ENCODE data around the gene CEP85L.

CEP85L gene

GRCh38 chr6:118667988-118668387 lies 16.6 kb upstream of the CEP85L start:
- no peak for DNase-seq (ENCODE audit: low read depth in 1 of 2, low spot score in 1 of 2)
- TF ChIP-seq GABPA (IDR thresholded peaks at IDR 0.05; ENCODE audit: low read depth) (no peak), SPI1 (IDR thresholded peaks at IDR 0.05; ENCODE audit: borderline replicate concordance, low read depth) (no peak), REST (IDR thresholded peaks at IDR 0.05; ENCODE audit: insufficient replicate concordance, low read depth) (no peak), POLR2AphosphoS5 (IDR thresholded peaks at IDR 0.05; ENCODE audit: low read depth) (no peak), CTCF (IDR thresholded peaks at IDR 0.05; ENCODE audit: insufficient read depth, low read length) (no peak)
- Histone ChIP-seq H3K4me3 (replicated peaks; ENCODE audit: insufficient read depth, low read length) (no peak overlapping the region), H3K27ac (replicated peaks) (no peak overlapping the region), H3K27me3 (ENCODE audit: insufficient read depth, poor library complexity, severe bottlenecking) (peaks cover 4% of the 10 kb centered on the region)

- Histone ChIP-seq H3K27ac (replicated peaks) (no peak overlapping the region), H3K27me3 (ENCODE audit: insufficient read depth, poor library complexity, severe bottlenecking) (peaks cover 4% of the 10 kb centered on the region), H3K4me3 (replicated peaks; ENCODE audit: insufficient read depth, low read length) (no peak overlapping the region)
- TF ChIP-seq GABPA (IDR thresholded peaks at IDR 0.05; ENCODE audit: low read depth) = no peak
- no peak for TF ChIP-seq POLR2AphosphoS5 (IDR thresholded peaks at IDR 0.05; ENCODE audit: low read depth)
- TF ChIP-seq CTCF (IDR thresholded peaks at IDR 0.05; ENCODE audit: insufficient read depth, low read length) = no peak
- TF ChIP-seq REST (IDR thresholded peaks at IDR 0.05; ENCODE audit: insufficient replicate concordance, low read depth) = no peak
- no peak for TF ChIP-seq SPI1 (IDR thresholded peaks at IDR 0.05; ENCODE audit: borderline replicate concordance, low read depth)
- DNase-seq (ENCODE audit: low read depth in 1 of 2, low spot score in 1 of 2) = no peak
These were observed 13.6 kb upstream of the CEP85L start for GRCh38 chr6:118665011-118665410.

GRCh38 chr6:118663993-118664985 lies 12.9 kb upstream of the CEP85L start:
- no peak for DNase-seq (ENCODE audit: low read depth in 1 of 2, low spot score in 1 of 2)
- TF ChIP-seq CTCF (IDR thresholded peaks at IDR 0.05; ENCODE audit: insufficient read depth, low read length) (no peak), GABPA (IDR thresholded peaks at IDR 0.05; ENCODE audit: low read depth) (no peak), REST (IDR thresholded peaks at IDR 0.05; ENCODE audit: insufficient replicate concordance, low read depth) (no peak), POLR2AphosphoS5 (IDR thresholded peaks at IDR 0.05; ENCODE audit: low read depth) (no peak), SPI1 (IDR thresholded peaks at IDR 0.05; ENCODE audit: borderline replicate concordance, low read depth) (no peak)
- Histone ChIP-seq H3K27me3 (ENCODE audit: insufficient read depth, poor library complexity, severe bottlenecking) (peaks cover 4% of the 10 kb centered on the region), H3K27ac (replicated peaks) (no peak overlapping the region), H3K4me3 (replicated peaks; ENCODE audit: insufficient read depth, low read length) (no peak overlapping the region)
